A549 (cell line): ENCODE measurements around the gene MYO1H. TPM values are rescaled to one million over a fixed set of nuclear protein-coding genes. Genes with fewer than 3 reads are reported as not detected.

ENCODE experiments used
- ATAC-seq, 2 experiments: fragments of 200-7000 bp in 1 of 2; fragments of >200 bp in 1 of 2; cut with Nextera tagmentation in 1 of 2; cut with Tn5 transposase in 1 of 2; 3 replicates each; pipeline versions ENCODE4 v1.8.0 to v1.9.1; 2018 to 2020; ENCODE audit warnings: mild to moderate bottlenecking in 1 of 2, moderate library complexity in 1 of 2
- CTCF ChIA-PET: fragments of 300-600 bp; sonication (Branson Sonifier 250); formaldehyde crosslinking; extraction: SDS; loops from one replicate; lab custom pipeline; 2021; ENCODE audit warnings: antibody characterized with exemption, inconsistent platforms; lab: Yijun Ruan, JAX
- POLR2A ChIA-PET: fragments of 350-600 bp; formaldehyde crosslinking; extraction: SDS; loops from one replicate; lab custom pipeline; 2021; ENCODE audit warnings: antibody characterized with exemption, inconsistent platforms; lab: Yijun Ruan, JAX
- DNase-seq, 2 experiments: peaks; one replicate each; pipeline versions ENCODE4 v3.0.0 to v3.0.0-alpha.2; 2011 to 2016; ENCODE audit warnings: low read depth in 1 of 2, low spot score in 1 of 2
- FAIRE-seq: peaks from 2 replicates; lab custom pipeline; 2011; peaks lifted over from hg19 to GRCh38; lab: Jason Lieb, UNC
- H3K27ac ChIP-seq, 2 experiments: fragments of >200 bp; sonication (Bioruptor Twin); formaldehyde crosslinking; 3 replicates each; pipeline ENCODE4 v1.5.1; 2016 to 2017
- H3K4me1 ChIP-seq: fragments of >200 bp; sonication (Bioruptor Twin); formaldehyde crosslinking; 3 replicates; pipeline ENCODE4 v1.6.1; 2016
- H3K4me2 ChIP-seq: fragments of >200 bp; sonication (Bioruptor Twin); formaldehyde crosslinking; 3 replicates; pipeline ENCODE4 v1.6.1; 2016
- H3K4me3 ChIP-seq: fragments of >200 bp; sonication (Bioruptor Twin); formaldehyde crosslinking; 3 replicates; pipeline ENCODE4 v1.5.1; 2016
- H3K9me3 ChIP-seq: fragments of >200 bp; sonication (Bioruptor Twin); formaldehyde crosslinking; 3 replicates; pipeline ENCODE4 v1.6.1; 2016
- BCL3 ChIP-seq: fragments of >200 bp; sonication (Bioruptor Twin); formaldehyde crosslinking; IDR thresholded peaks from 3 replicates; pipeline ENCODE4 v1.6.1; 2016
- BHLHE40 ChIP-seq: IDR thresholded peaks from 2 replicates; pipeline ENCODE4 v1.6.1; 2012; ENCODE audit warnings: low read depth, low read length, inconsistent platforms
- CBX8 ChIP-seq: fragments of 200-600 bp; sonication (generic); IDR thresholded peaks from 2 replicates; pipeline ENCODE4 v1.6.1; 2016
- CHD2 ChIP-seq: fragments of 150-350 bp; IDR thresholded peaks from 2 replicates; pipeline ENCODE4 v1.6.1; 2014; ENCODE audit warnings: low read length; ENCODE audit not compliant: partially characterized antibody
- CHD4 ChIP-seq: fragments of 200-600 bp; sonication (generic); IDR thresholded peaks from 2 replicates; pipeline ENCODE4 v1.6.1; 2016; ENCODE audit warnings: antibody characterized with exemption, mild to moderate bottlenecking, borderline replicate concordance
- EP300 ChIP-seq, 2 experiments: fragments of >200 bp; sonication (Bioruptor Twin); formaldehyde crosslinking; IDR thresholded peaks; 2 replicates in 1 of 2; 3 replicates in 1 of 2; pipeline ENCODE4 v1.6.1; 2016 to 2017
- KDM1A ChIP-seq: fragments of 200-600 bp; sonication (generic); IDR thresholded peaks from 2 replicates; pipeline ENCODE4 v1.6.1; 2016; ENCODE audit warnings: low read depth, mild to moderate bottlenecking
- MAZ ChIP-seq: fragments of 150-350 bp; IDR thresholded peaks from 2 replicates; pipeline ENCODE4 v1.6.1; 2014; ENCODE audit warnings: antibody characterized with exemption, low read depth, low read length, borderline replicate concordance
- MYC ChIP-seq: IDR thresholded peaks from 2 replicates; pipeline ENCODE4 v1.6.1; 2012; ENCODE audit warnings: mild to moderate bottlenecking, inconsistent platforms, low read length, improper control_type of control experiment, borderline replicate concordance
- NPAS2 ChIP-seq: fragments of 250-450 bp; sonication (Bioruptor Pico); IDR thresholded peaks from 2 replicates; pipeline ENCODE4 v1.8.0; 2022; ENCODE audit warnings: mild to moderate bottlenecking, moderate library complexity, borderline replicate concordance
- NR3C1 ChIP-seq: fragments of >200 bp; sonication (Bioruptor Twin); formaldehyde crosslinking; IDR thresholded peaks from 3 replicates; pipeline ENCODE4 v1.6.1; 2017
- PHF8 ChIP-seq: fragments of 200-600 bp; sonication (generic); IDR thresholded peaks from 2 replicates; pipeline ENCODE4 v1.6.1; 2016; ENCODE audit warnings: low read depth, mild to moderate bottlenecking, antibody characterized with exemption, moderate library complexity, borderline replicate concordance
- RAD21 ChIP-seq, 2 experiments: fragments of >200 bp in 1 of 2; sonication (Bioruptor Twin) in 1 of 2; formaldehyde crosslinking in 1 of 2; IDR thresholded peaks in 1 of 2; conservative IDR thresholded peaks in 1 of 2; 2 replicates in 1 of 2; 3 replicates in 1 of 2; pipeline ENCODE4 v1.6.1; 2012 to 2018; ENCODE audit warnings: inconsistent platforms in 1 of 2
- REST ChIP-seq: fragments of 200-600 bp; sonication (generic); IDR thresholded peaks from 2 replicates; pipeline ENCODE4 v1.6.1; 2016; ENCODE audit warnings: antibody characterized with exemption, mild to moderate bottlenecking, moderate library complexity
- SMC3 ChIP-seq: fragments of >200 bp; sonication (Bioruptor Twin); formaldehyde crosslinking; IDR thresholded peaks from 3 replicates; pipeline ENCODE4 v1.6.1; 2018; ENCODE audit warnings: inconsistent platforms
- SREBF2 ChIP-seq: fragments of 450-650 bp; IDR thresholded peaks from 2 replicates; pipeline ENCODE4 v1.6.1; 2014; ENCODE audit warnings: mild to moderate bottlenecking, moderate library complexity
- WGBS: methylation state at CpG from one replicate; pipeline ENCODE4 v1.1.6; 2017; ENCODE audit errors: missing lambda C conversion rate; 5-methylcytosine and 5-hydroxymethylcytosine counted together
- polyA plus RNA-seq, 4 experiments: library from polyadenylated mRNA; depleted of rRNA in 3 of 4; stranded (reverse); fragments of >200 nt; fragmentation: RNase III in 1 of 4; extraction: RNeasy Plus Mini Kit Qiagen cat#74134 plus additional on column Dnase treatment in 1 of 4; gene quantifications; 2 replicates in 3 of 4; 3 replicates in 1 of 4; pipeline ENCODE4 v1.2.3, GENCODE V29; 2011 to 2017

Gene MYO1H
- polyA plus RNA-seq, 2 of the 4 experiments (the other 2 are of a cell fraction): not detected

GRCh38 chr12:109496306-109496705, 148.6 kb downstream of the MYO1H start:
- no peaks in the 10 kb centered on the region for H3K4me1 ChIP-seq
- TF ChIP-seq NR3C1: no peak
- TF ChIP-seq CHD2: no peak
- TF ChIP-seq RAD21 (conservative IDR thresholded peaks at IDR 0.05 in 1 of 2, IDR thresholded peaks at IDR 0.05 in 1 of 2): no peak
- no peak for TF ChIP-seq SMC3
- no peak for TF ChIP-seq CBX8
- TF ChIP-seq REST: no peak
- TF ChIP-seq BCL3: no peak
- TF ChIP-seq KDM1A: no peak
- TF ChIP-seq, all 56 proteins: peak for 0
- Histone ChIP-seq H3K27ac (no peak overlapping the region), H3K4me2 (no peak overlapping the region), H3K4me3 (no peak overlapping the region), H3K9me3 (no peaks in the 10 kb centered on the region)
- no peak for DNase-seq
- FAIRE-seq: no peak
- POLR2A ChIA-PET: no interaction called here
- ATAC-seq: no peak
- CTCF ChIA-PET: no interaction called here

- 78% methylated on average over 7 of the region's 7 CpGs for WGBS
- DNase-seq: no peak
- POLR2A ChIA-PET: no interaction called here
- Histone ChIP-seq H3K4me3 (no peak overlapping the region), H3K4me1 (no peaks in the 10 kb centered on the region), H3K27ac (no peak overlapping the region), H3K9me3 (no peaks in the 10 kb centered on the region), H3K4me2 (no peak overlapping the region)
- TF ChIP-seq BHLHE40: no peak
- TF ChIP-seq REST: no peak
- no peak for TF ChIP-seq SREBF2
- TF ChIP-seq EP300 (IDR thresholded peaks at IDR 0.05): no peak
- no peak for TF ChIP-seq MAZ
- no peak for TF ChIP-seq PHF8
- no peak for TF ChIP-seq MYC
- TF ChIP-seq CHD4: no peak
- TF ChIP-seq NPAS2 (CRISPR knock-in tag): no peak
- FAIRE-seq: no peak
- CTCF ChIA-PET: interaction anchor here (0.6 kb wide), 1 partner anchor 22 kb away, joined by 3 read pairs; no protein-coding TSS in a partner anchor
- ATAC-seq: no peak
Measured at GRCh38 chr12:109497675-109498074, 150.0 kb downstream of the MYO1H start.

Other genes with a start within 250 kb of the MYO1H start
- gene ACACB, start 231.3 kb upstream of the MYO1H start, polyA plus RNA-seq (2011; rRNA removed): 6.8 and 7.0 TPM in 2 replicates
- gene ACACB, start 231.3 kb upstream of the MYO1H start, polyA plus RNA-seq (2017; fragmentation: RNase III; extraction: RNeasy Plus Mini Kit Qiagen cat#74134 plus additional on column Dnase treatment): 6.4 to 7.6 TPM (median 6.5 TPM) in 3 replicates
- 0.04 TPM in 1 of 2 replicates, not detected in the other for gene FOXN4, start 38.6 kb upstream of the MYO1H start, polyA plus RNA-seq (2011; rRNA removed)
- 0.04 to 0.07 TPM (median 0.05 TPM) in 3 replicates for gene FOXN4, start 38.6 kb upstream of the MYO1H start, polyA plus RNA-seq (2017; fragmentation: RNase III; extraction: RNeasy Plus Mini Kit Qiagen cat#74134 plus additional on column Dnase treatment)
- gene KCTD10, start 129.4 kb downstream of the MYO1H start, polyA plus RNA-seq (2011; rRNA removed): 50.4 and 52.3 TPM in 2 replicates
- gene KCTD10, start 129.4 kb downstream of the MYO1H start, polyA plus RNA-seq (2017; fragmentation: RNase III; extraction: RNeasy Plus Mini Kit Qiagen cat#74134 plus additional on column Dnase treatment): 42.9 to 50.6 TPM (median 43.5 TPM) in 3 replicates
- gene UBE3B, start 129.7 kb downstream of the MYO1H start, polyA plus RNA-seq (2011; rRNA removed): 38.0 and 42.4 TPM in 2 replicates
- gene UBE3B, start 129.7 kb downstream of the MYO1H start, polyA plus RNA-seq (2017; fragmentation: RNase III; extraction: RNeasy Plus Mini Kit Qiagen cat#74134 plus additional on column Dnase treatment): 14.0 to 15.4 TPM (median 14.5 TPM) in 3 replicates
- gene MMAB, start 225.6 kb downstream of the MYO1H start, polyA plus RNA-seq (2011; rRNA removed): 23.0 and 26.1 TPM in 2 replicates
- gene MMAB, start 225.6 kb downstream of the MYO1H start, polyA plus RNA-seq (2017; fragmentation: RNase III; extraction: RNeasy Plus Mini Kit Qiagen cat#74134 plus additional on column Dnase treatment): 32.8 to 36.8 TPM (median 34.7 TPM) in 3 replicates
- gene MVK, start 225.9 kb downstream of the MYO1H start, polyA plus RNA-seq (2011; rRNA removed): 5.9 and 7.0 TPM in 2 replicates
- gene MVK, start 225.9 kb downstream of the MYO1H start, polyA plus RNA-seq (2017; fragmentation: RNase III; extraction: RNeasy Plus Mini Kit Qiagen cat#74134 plus additional on column Dnase treatment): 7.5 to 14.8 TPM (median 14.0 TPM) in 3 replicates